Activated T-cell treated with anti-CD3 and anti-CD28 coated beads, Interleukin-2, amount 50 U/mL, for 24 hours (primary cell): ENCODE measurements around the gene TBCCD1.
"Not testable (repeated sequence)": the region's sequence is repeated elsewhere in the genome, so short reads cannot be mapped to it uniquely, and the experiment has no call there.

Source experiments
- DNase-seq: peaks from one replicate; pipeline ENCODE4 v3.0.0-alpha.2; 2020
- H3K27ac Mint-ChIP-seq: 2 replicates; pipeline ENCODE4 v1.8.0; 2020; ENCODE audit warnings: mild to moderate bottlenecking, mixed read lengths
- H3K27me3 Mint-ChIP-seq: 2 replicates; pipeline ENCODE4 v1.8.0; 2020; ENCODE audit warnings: mixed read lengths
- H3K36me3 Mint-ChIP-seq: 2 replicates; pipeline ENCODE4 v1.8.0; 2020; ENCODE audit warnings: low read depth, mixed read lengths
- H3K4me1 Mint-ChIP-seq: 2 replicates; pipeline ENCODE4 v1.8.0; 2020; ENCODE audit warnings: low read depth, mixed read lengths
- H3K4me3 Mint-ChIP-seq: 2 replicates; pipeline ENCODE4 v1.8.0; 2020; ENCODE audit warnings: mild to moderate bottlenecking, moderate library complexity, mixed read lengths
- H3K9me3 Mint-ChIP-seq: 2 replicates; pipeline ENCODE4 v1.8.0; 2020; ENCODE audit warnings: mixed read lengths

Gene TBCCD1

GRCh38 chr3:186549497-186549896 is 17.6 kb downstream of the TBCCD1 start:
- peaks cover 80% of the 10 kb centered on the region for H3K36me3 Mint-ChIP-seq
- H3K4me1 Mint-ChIP-seq, result no peaks in the 10 kb centered on the region
- H3K9me3 Mint-ChIP-seq, result no peaks in the 10 kb centered on the region
- no peak overlapping the region for H3K4me3 Mint-ChIP-seq
- no peaks in the 10 kb centered on the region for H3K27me3 Mint-ChIP-seq
- no peak for DNase-seq
- H3K27ac Mint-ChIP-seq, result no peak overlapping the region

- H3K27me3 Mint-ChIP-seq, result no peaks in the 10 kb centered on the region
- H3K4me3 Mint-ChIP-seq, result no peak within 1 kb of the TSS
- no peaks in the 10 kb centered on the region for H3K9me3 Mint-ChIP-seq
- peaks cover 52% of the 10 kb centered on the region for H3K36me3 Mint-ChIP-seq
- H3K4me1 Mint-ChIP-seq, result peaks cover 24% of the 10 kb centered on the region
- H3K27ac Mint-ChIP-seq, result no peak within 1 kb of the TSS
- DNase-seq, result no peak
These were observed 22.9 kb downstream of the TBCCD1 start, which contains the start of gene CRYGS for GRCh38 chr3:186544281-186544680. TSS of gene CRYGS (minus strand) at chr3:186544380. CDS start at chr3:186544326, 54 bp downstream.

DNA sequence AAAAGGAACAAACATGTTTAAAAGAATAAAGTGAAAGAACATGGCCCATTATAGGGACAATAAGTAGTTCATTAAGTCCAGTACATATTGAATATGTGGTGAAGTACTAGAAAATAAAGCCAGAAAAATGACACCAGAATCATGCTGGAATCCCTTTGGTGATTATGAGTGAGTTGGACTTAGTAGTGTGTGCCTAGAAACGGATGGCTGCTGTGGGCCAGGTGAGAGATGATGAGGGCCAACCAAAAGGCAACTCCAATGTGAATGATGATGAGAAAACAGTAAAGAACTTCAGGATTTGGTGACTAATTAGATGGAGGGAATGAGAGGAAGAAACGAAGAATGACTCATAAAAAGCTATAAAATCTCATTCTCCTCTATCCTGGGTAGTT is 26.3 kb downstream of the TBCCD1 start:
- H3K9me3 Mint-ChIP-seq, result no peaks in the 10 kb centered on the region
- peaks cover 49% of the 10 kb centered on the region for H3K36me3 Mint-ChIP-seq
- peaks cover 58% of the 10 kb centered on the region for H3K4me1 Mint-ChIP-seq
- H3K27ac Mint-ChIP-seq, result peak overlapping the region; percentile 80
- H3K4me3 Mint-ChIP-seq, result no peak overlapping the region
- no peaks in the 10 kb centered on the region for H3K27me3 Mint-ChIP-seq
- no peak for DNase-seq

- Mint-ChIP-seq H3K4me1 (peaks cover 63% of the 10 kb centered on the region), H3K27ac (peak overlapping the region; percentile 80), H3K36me3 (peaks cover 48% of the 10 kb centered on the region), H3K9me3 (no peaks in the 10 kb centered on the region), H3K4me3 (no peak overlapping the region), H3K27me3 (no peaks in the 10 kb centered on the region)
- peak; percentile 78 for DNase-seq
These were observed 26.8 kb downstream of the TBCCD1 start for GRCh38 chr3:186540221-186540834.

DNA sequence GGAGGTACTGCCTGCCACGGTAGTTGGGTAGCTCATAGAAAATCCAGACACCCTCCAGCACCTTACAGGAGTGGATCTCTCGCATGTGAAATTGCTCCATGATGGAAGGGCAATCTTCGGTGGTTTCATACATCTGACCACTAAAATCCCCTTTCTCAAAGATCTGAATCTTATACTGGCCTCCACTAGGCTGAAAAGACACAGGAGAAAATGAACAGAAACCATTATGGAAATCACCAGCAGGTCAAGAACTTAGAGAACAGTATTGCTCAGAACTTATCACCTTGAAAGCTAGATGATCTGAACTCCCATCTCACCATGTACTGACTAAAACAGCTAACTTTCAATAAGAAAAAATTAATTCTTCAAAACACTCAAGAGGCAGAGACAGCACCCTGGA is 28.4 kb downstream of the TBCCD1 start:
- H3K27me3 Mint-ChIP-seq, result no peaks in the 10 kb centered on the region
- H3K9me3 Mint-ChIP-seq, result no peaks in the 10 kb centered on the region
- DNase-seq, result no peak
- H3K36me3 Mint-ChIP-seq, result peaks cover 34% of the 10 kb centered on the region
- H3K4me3 Mint-ChIP-seq, result no peak overlapping the region
- peaks cover 77% of the 10 kb centered on the region for H3K4me1 Mint-ChIP-seq
- peak overlapping the region; percentile 99 for H3K27ac Mint-ChIP-seq

DNA sequence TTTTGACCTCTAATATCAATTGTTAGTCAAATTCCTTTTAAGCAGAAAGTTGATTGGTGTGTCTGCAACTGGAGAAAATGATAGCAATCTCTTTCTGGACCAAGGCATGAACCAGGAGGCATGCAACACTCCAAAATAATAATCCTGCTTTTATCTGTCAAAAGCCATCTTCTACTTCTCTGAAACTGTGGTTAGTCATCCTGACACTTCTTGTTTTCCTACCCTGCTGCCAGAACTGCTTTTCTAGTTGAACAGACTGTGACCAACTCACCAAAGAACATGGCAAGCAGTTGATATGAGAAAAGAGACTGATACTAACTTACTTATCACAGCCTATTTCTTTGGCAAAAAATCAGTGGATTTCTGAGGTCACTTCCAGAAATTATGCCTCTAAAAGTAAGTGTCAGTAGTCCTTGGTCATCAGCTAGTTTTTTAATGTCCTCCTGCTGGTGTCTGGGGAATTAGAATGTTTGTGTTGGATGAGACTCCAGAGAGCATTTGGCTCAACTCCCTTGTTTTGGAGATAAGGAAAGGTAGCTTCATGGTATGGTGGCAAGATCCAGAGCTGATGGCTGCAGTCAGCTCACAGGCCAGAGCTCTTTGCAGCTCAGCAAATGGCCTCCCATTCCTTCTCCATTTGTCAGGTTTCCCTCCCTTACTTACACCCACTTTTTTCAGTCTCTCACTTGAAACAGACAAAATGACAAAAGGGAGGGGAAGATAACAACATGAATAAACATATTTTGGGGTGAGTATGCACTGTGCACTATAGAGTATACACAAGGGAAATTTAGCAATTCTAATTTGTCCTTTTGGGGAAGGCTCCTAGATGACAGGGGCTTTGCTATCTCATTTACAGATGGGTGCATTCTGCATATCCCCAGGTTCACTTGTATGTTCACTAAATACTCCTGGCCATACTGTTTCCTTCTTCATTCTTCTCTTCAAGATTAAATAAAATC is 30.0 kb downstream of the TBCCD1 start:
- Mint-ChIP-seq H3K27me3 (no peaks in the 10 kb centered on the region), H3K9me3 (no peaks in the 10 kb centered on the region), H3K4me1 (peaks cover 93% of the 10 kb centered on the region), H3K27ac (peak overlapping the region; percentile 99), H3K4me3 (peak overlapping the region; percentile 26), H3K36me3 (peaks cover 25% of the 10 kb centered on the region)
- no peak for DNase-seq

DNA sequence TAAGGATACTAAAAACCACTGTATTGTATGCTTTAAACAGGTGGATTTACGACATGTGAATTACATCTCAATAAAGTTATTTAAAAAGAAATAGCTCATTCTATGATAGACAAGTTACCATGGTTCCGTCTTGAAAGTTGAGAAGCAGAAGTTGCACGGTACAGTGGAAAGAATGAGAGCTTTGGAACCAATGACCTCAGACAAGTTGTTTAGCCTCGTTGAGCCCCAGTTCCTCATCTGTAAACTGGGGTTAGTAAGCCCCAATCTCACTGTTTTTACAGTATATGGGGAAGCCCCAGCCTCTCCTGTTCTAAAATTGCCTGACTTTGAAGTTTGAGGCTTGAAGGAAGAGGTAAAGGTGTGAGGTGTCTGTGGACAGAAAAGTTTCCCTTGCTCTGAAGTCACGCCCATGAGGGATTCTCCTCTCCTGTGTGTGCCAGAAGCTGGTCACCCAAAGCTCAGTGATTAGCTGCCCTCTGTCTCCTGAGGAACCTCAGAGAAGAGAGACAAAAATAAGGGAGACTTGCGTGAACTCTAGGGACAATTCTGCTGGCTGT is 32.9 kb downstream of the TBCCD1 start:
- H3K9me3 Mint-ChIP-seq, result no peaks in the 10 kb centered on the region
- peak; percentile 61 for DNase-seq
- H3K27ac Mint-ChIP-seq, result peak overlapping the region; percentile 99
- no peaks in the 10 kb centered on the region for H3K27me3 Mint-ChIP-seq
- peak overlapping the region; percentile 68 for H3K4me3 Mint-ChIP-seq
- peaks cover 32% of the 10 kb centered on the region for H3K36me3 Mint-ChIP-seq
- peaks cover 94% of the 10 kb centered on the region for H3K4me1 Mint-ChIP-seq

DNA sequence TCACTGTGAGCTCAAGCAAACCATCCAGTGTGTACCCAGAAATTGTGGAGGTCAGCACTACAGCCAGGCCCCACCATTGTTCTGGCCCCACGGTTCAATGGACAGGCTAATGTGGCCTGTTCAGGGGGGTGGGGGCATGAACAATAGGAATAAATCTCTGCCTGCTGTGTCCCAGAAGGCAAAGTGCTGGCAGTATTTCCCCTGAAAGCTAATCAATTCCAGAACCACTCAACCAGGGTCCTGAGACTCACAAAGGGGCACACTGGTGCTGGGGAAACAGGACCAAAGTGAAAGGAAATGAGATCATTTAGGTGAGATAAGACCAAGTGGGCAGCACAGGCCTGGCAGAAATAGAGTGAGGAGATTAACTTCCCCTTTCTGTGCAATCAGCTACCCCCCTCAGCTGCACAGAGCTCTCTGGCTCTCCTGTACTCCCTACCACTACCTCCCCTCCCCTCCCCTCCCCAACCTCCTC is 34.5 kb downstream of the TBCCD1 start:
- no peak for DNase-seq
- Mint-ChIP-seq H3K9me3 (no peaks in the 10 kb centered on the region), H3K27me3 (no peaks in the 10 kb centered on the region), H3K4me3 (no peak overlapping the region), H3K36me3 (peaks cover 20% of the 10 kb centered on the region), H3K27ac (peak overlapping the region; percentile 79), H3K4me1 (peaks cover 86% of the 10 kb centered on the region)

- DNase-seq, H3K27me3 Mint-ChIP-seq, H3K4me3 Mint-ChIP-seq, H3K9me3 Mint-ChIP-seq, H3K27ac Mint-ChIP-seq: not testable (repeated sequence)
- H3K36me3 Mint-ChIP-seq, result peaks cover 16% of the 10 kb centered on the region
- H3K4me1 Mint-ChIP-seq, result peaks cover 82% of the 10 kb centered on the region
These were observed 35.4 kb downstream of the TBCCD1 start for GRCh38 chr3:186531694-186532093.

GRCh38 chr3:186530415-186530814 is 36.7 kb downstream of the TBCCD1 start:
- Mint-ChIP-seq H3K27me3 (no peaks in the 10 kb centered on the region), H3K27ac (no peak overlapping the region), H3K4me3 (no peak overlapping the region), H3K36me3 (peaks cover 13% of the 10 kb centered on the region), H3K4me1 (peaks cover 77% of the 10 kb centered on the region), H3K9me3 (no peaks in the 10 kb centered on the region)
- DNase-seq, result no peak

- no peak for DNase-seq
- peaks cover 13% of the 10 kb centered on the region for H3K36me3 Mint-ChIP-seq
- H3K4me3 Mint-ChIP-seq, result no peak overlapping the region
- peaks cover 67% of the 10 kb centered on the region for H3K4me1 Mint-ChIP-seq
- H3K27me3 Mint-ChIP-seq, result no peaks in the 10 kb centered on the region
- no peaks in the 10 kb centered on the region for H3K9me3 Mint-ChIP-seq
- no peak overlapping the region for H3K27ac Mint-ChIP-seq
These were observed 37.7 kb downstream of the TBCCD1 start for GRCh38 chr3:186529201-186529999.

DNA sequence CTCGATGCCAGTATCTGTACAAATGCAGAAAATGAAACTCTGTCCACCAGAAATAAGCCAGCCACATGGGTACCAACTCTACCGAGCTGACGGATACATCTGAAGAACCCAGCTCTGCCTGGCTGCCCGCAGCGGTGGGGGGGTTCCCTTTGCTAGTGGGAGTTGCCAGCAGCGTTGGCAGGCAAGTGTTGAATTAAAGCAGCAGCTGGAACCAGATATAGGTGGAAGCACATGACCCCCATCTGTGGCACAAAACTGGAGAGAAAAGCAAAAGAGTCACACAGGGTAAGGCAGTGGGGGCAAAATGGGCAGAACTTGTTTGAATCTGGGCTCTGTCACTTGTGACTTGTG is 40.9 kb downstream of the TBCCD1 start:
- Mint-ChIP-seq H3K27me3 (no peaks in the 10 kb centered on the region), H3K27ac (no peak overlapping the region), H3K4me3 (no peak overlapping the region), H3K9me3 (no peaks in the 10 kb centered on the region), H3K4me1 (peaks cover 56% of the 10 kb centered on the region), H3K36me3 (peaks cover 7% of the 10 kb centered on the region)
- DNase-seq, result no peak

- DNase-seq, result no peak
These were observed 41.5 kb downstream of the TBCCD1 start for GRCh38 chr3:186525369-186526255.

More at GRCh38 chr3:186525369-186526255, 41.5 kb downstream of the TBCCD1 start:
- Mint-ChIP-seq H3K9me3 (no peaks in the 10 kb centered on the region), H3K36me3 (peaks cover 6% of the 10 kb centered on the region), H3K4me1 (peaks cover 56% of the 10 kb centered on the region), H3K27me3 (no peaks in the 10 kb centered on the region), H3K4me3 (no peak overlapping the region), H3K27ac (no peak overlapping the region)
